Muscle of leg (tissue), 11 donors: ENCODE measurements around the gene POU2AF1. TPM values are rescaled to one million over a fixed set of nuclear protein-coding genes. Genes with fewer than 3 reads are reported as not detected.

Experiments
- DNase-seq: peaks from one replicate; pipeline ENCODE4 v3.0.0; 2013
- H3K27ac ChIP-seq: one replicate; pipeline ENCODE4 v1.5.1; 2013; ENCODE audit warnings: mild to moderate bottlenecking, low read length, control low read depth
- H3K27me3 ChIP-seq: one replicate; pipeline ENCODE4 v1.6.1; 2013; ENCODE audit warnings: low read length; ENCODE audit not compliant: control insufficient read depth, insufficient read depth
- H3K36me3 ChIP-seq: one replicate; pipeline ENCODE4 v1.6.1; 2013; ENCODE audit warnings: low read length; ENCODE audit not compliant: control insufficient read depth, insufficient read depth
- H3K4me1 ChIP-seq: one replicate; pipeline ENCODE4 v1.6.1; 2013; ENCODE audit warnings: low read length; ENCODE audit not compliant: control insufficient read depth, insufficient read depth
- H3K4me3 ChIP-seq: one replicate; pipeline ENCODE4 v1.5.1; 2013; ENCODE audit warnings: low read length, control low read depth
- H3K9me3 ChIP-seq: replicated peaks from 2 replicates; pipeline ENCODE4 v1.6.1; 2013; ENCODE audit warnings: low read depth, low read length; ENCODE audit not compliant: control insufficient read depth
- WGBS: methylation state at CpG from one replicate; pipeline ENCODE4 v1.1.5; 2013; ENCODE audit warnings: missing lambda C conversion rate; ENCODE audit not compliant: insufficient coverage; 5-methylcytosine and 5-hydroxymethylcytosine counted together
- polyA plus RNA-seq, 8 donors: library from polyadenylated mRNA; unstranded; fragments of 120-200 nt; gene quantifications; one replicate each; pipeline versions ENCODE4 v1.2.1 to v1.2.3, GENCODE V29; 2013; ENCODE audit warnings: inconsistent platforms in 1 of 8, low replicate concordance in 1 of 8; ENCODE audit not compliant: insufficient read length in 8 of 8, insufficient read depth in 1 of 8
- total RNA-seq: library from RNA; stranded (reverse); fragments of 120-200 nt; gene quantifications from one replicate; pipeline ENCODE4 v1.2.4, GENCODE V29; 2013

Gene POU2AF1
- total and polyA plus RNA-seq, 9 donors, result 0.04 to 0.39 (median 0.23) TPM

GRCh38 chr11:111370902-111371578, 8.0 kb downstream of the POU2AF1 start:
- no peaks in the 10 kb centered on the region for H3K9me3 ChIP-seq
- H3K4me1 ChIP-seq, result no peaks in the 10 kb centered on the region
- H3K4me3 ChIP-seq, result no peak overlapping the region
- no peaks in the 10 kb centered on the region for H3K36me3 ChIP-seq
- no peak for DNase-seq
- H3K27ac ChIP-seq, result no peak overlapping the region
- 100% methylated on average over 4 of the region's 7 CpGs for WGBS
- peaks cover 4% of the 10 kb centered on the region for H3K27me3 ChIP-seq

GRCh38 chr11:111370270-111370901, 8.7 kb downstream of the POU2AF1 start:
- DNase-seq, result no peak
- Histone ChIP-seq H3K27ac (no peak overlapping the region), H3K9me3 (no peaks in the 10 kb centered on the region), H3K4me1 (no peaks in the 10 kb centered on the region), H3K27me3 (peaks cover 4% of the 10 kb centered on the region), H3K4me3 (no peak overlapping the region), H3K36me3 (no peaks in the 10 kb centered on the region)
- WGBS, result no CpG with 5 or more reads among the region's 3 CpGs

- 100% methylated on average over 1 of the region's 2 CpGs for WGBS
- Histone ChIP-seq H3K9me3 (no peaks in the 10 kb centered on the region), H3K27ac (no peak overlapping the region), H3K27me3 (peaks cover 4% of the 10 kb centered on the region), H3K36me3 (no peaks in the 10 kb centered on the region), H3K4me1 (no peaks in the 10 kb centered on the region), H3K4me3 (no peak overlapping the region)
- DNase-seq, result no peak
Measured at GRCh38 chr11:111368285-111368560, 10.9 kb downstream of the POU2AF1 start.

- no peaks in the 10 kb centered on the region for H3K36me3 ChIP-seq
- H3K27me3 ChIP-seq, result peaks cover 4% of the 10 kb centered on the region
- no peaks in the 10 kb centered on the region for H3K9me3 ChIP-seq
- H3K27ac ChIP-seq, result no peak overlapping the region
- H3K4me1 ChIP-seq, result no peaks in the 10 kb centered on the region
- H3K4me3 ChIP-seq, result no peak overlapping the region
- no peak for DNase-seq
- WGBS, result 91% methylated on average over 12 of the region's 12 CpGs
Measured at GRCh38 chr11:111367411-111368284, 11.4 kb downstream of the POU2AF1 start.

- Histone ChIP-seq H3K36me3 (no peaks in the 10 kb centered on the region), H3K4me1 (no peaks in the 10 kb centered on the region), H3K27me3 (peaks cover 4% of the 10 kb centered on the region), H3K4me3 (no peak overlapping the region), H3K9me3 (no peaks in the 10 kb centered on the region), H3K27ac (no peak overlapping the region)
- WGBS, result 90% methylated on average over 4 of the region's 8 CpGs
- no peak for DNase-seq
Measured at GRCh38 chr11:111366560-111367410, 12.3 kb downstream of the POU2AF1 start.

- peak; percentile 84 for DNase-seq
- H3K4me1 ChIP-seq, result no peaks in the 10 kb centered on the region
- H3K27ac ChIP-seq, result no peak overlapping the region
- no peaks in the 10 kb centered on the region for H3K36me3 ChIP-seq
- H3K9me3 ChIP-seq, result no peaks in the 10 kb centered on the region
- no peak overlapping the region for H3K4me3 ChIP-seq
- peaks cover 4% of the 10 kb centered on the region for H3K27me3 ChIP-seq
- 22% methylated on average over 1 of the region's 8 CpGs for WGBS
Measured at GRCh38 chr11:111365722-111366559, 13.1 kb downstream of the POU2AF1 start.

GRCh38 chr11:111364503-111364902, 14.6 kb downstream of the POU2AF1 start:
- no CpG with 5 or more reads among the region's 3 CpGs for WGBS
- Histone ChIP-seq H3K4me1 (no peaks in the 10 kb centered on the region), H3K27me3 (peaks cover 4% of the 10 kb centered on the region), H3K9me3 (no peaks in the 10 kb centered on the region), H3K27ac (no peak overlapping the region), H3K4me3 (no peak overlapping the region), H3K36me3 (no peaks in the 10 kb centered on the region)
- no peak for DNase-seq

GRCh38 chr11:111363985-111364384, 15.1 kb downstream of the POU2AF1 start:
- H3K4me3 ChIP-seq, result no peak overlapping the region
- H3K4me1 ChIP-seq, result no peaks in the 10 kb centered on the region
- no peak overlapping the region for H3K27ac ChIP-seq
- DNase-seq, result no peak
- H3K27me3 ChIP-seq, result peaks cover 4% of the 10 kb centered on the region
- no peaks in the 10 kb centered on the region for H3K36me3 ChIP-seq
- H3K9me3 ChIP-seq, result no peaks in the 10 kb centered on the region

- no peaks in the 10 kb centered on the region for H3K36me3 ChIP-seq
- H3K27me3 ChIP-seq, result peaks cover 2% of the 10 kb centered on the region
- no peak for DNase-seq
- H3K9me3 ChIP-seq, result no peaks in the 10 kb centered on the region
- H3K27ac ChIP-seq, result no peak overlapping the region
- H3K4me1 ChIP-seq, result peaks cover 2% of the 10 kb centered on the region
- H3K4me3 ChIP-seq, result no peak overlapping the region
- WGBS, result 93% methylated on average over 2 of the region's 9 CpGs
Measured at GRCh38 chr11:111362887-111363411, 16.1 kb downstream of the POU2AF1 start.
